ENCODE data around the gene ADORA1. TPM values are rescaled to one million over a fixed set of nuclear protein-coding genes. Genes with fewer than 3 reads are reported as not detected.

The ADORA1 gene
- total RNA-seq: not detected in 2 replicates

DNA sequence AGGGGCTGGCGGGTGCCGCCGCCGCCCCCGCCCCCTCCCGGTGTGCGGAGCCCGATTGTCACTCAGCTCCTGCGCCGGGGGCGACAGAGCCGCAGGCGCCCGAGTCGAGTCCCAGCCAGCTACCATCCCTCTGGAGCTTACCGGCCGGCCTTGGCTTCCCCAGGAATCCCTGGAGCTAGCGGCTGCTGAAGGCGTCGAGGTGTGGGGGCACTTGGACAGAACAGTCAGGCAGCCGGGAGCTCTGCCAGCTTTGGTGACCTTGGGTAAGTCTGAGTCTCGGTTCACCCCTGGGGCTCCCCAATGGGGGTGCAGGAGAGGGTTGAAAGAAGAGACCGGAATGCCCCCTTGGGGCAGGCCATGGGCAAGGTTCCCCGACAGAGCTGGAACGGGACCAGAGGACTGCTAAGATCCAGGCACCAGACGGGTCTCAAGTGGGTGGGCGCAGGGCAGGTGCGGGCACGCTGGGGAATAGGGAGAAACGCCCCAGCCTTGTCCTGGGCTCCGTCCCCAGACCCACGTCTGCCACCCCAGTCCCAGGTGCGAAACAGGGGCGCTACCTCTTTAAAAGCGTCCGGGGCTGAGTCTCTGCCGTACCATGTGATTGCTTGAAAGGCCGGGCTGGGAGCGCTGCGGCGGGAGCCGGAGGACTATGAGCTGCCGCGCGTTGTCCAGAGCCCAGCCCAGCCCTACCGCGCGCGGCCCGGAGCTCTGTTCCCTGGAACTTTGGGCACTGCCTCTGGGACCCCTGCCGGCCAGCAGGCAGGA is at the start of gene ADORA1:
ADORA1 (plus strand) TSS at position 61 of the 765 bp plus-strand sequence. CDS start 1,116 bp downstream, outside the sequence.

DNA sequence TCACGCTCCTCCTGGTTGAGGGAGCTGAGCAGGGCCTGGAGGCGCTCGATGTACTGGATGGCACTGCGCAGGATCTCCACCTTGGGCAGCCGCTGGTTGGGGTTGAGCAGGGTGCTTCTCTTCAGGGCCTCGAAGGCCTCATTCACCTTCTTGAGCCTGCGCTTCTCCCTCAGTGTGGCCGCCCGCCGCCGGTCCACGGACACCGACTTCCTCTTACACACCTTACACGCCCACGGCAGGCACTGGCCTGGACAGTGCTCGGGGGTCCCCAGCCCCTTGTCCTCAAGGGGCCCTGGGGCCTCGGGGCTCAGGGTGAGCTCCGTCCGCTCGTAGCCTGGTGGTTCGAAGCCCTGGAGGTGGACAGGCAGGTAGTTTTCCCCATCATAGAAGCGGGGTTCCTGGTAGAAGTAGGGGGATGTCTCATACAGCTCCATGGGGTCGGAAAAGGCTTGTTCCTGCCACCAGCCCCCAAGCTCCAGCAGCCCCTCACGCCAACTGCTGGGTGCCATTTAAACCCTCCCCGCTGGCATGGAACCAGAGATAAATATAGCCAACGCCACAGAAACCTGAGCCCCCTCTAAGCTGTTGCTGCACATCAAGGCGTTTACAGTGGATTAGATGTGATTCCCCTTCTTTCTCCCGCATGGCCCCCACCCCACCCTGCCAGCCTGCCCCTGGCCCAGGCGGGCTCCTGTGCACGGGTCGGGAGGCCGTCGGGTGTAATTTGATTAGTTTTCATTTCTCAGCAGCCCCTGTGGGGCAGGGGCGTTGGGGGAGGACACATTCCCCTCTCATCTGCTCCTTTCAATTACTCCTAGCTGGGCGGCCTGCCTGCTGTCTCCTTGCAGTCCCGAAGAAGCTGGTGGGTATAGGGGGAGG is 41.8 kb upstream of the ADORA1 start, which contains the start of gene MYOG:
MYOG (minus strand) TSS at position 485 of the 879 bp plus-strand sequence; CDS start at position 434, 51 bp downstream.

GRCh38 chr1:203175237-203175826 is 47.8 kb downstream of the ADORA1 start, which contains the start of gene MYBPH:
TSS of gene MYBPH (minus strand) at chr1:203175826. CDS start at chr1:203175755, 71 bp downstream.

DNA sequence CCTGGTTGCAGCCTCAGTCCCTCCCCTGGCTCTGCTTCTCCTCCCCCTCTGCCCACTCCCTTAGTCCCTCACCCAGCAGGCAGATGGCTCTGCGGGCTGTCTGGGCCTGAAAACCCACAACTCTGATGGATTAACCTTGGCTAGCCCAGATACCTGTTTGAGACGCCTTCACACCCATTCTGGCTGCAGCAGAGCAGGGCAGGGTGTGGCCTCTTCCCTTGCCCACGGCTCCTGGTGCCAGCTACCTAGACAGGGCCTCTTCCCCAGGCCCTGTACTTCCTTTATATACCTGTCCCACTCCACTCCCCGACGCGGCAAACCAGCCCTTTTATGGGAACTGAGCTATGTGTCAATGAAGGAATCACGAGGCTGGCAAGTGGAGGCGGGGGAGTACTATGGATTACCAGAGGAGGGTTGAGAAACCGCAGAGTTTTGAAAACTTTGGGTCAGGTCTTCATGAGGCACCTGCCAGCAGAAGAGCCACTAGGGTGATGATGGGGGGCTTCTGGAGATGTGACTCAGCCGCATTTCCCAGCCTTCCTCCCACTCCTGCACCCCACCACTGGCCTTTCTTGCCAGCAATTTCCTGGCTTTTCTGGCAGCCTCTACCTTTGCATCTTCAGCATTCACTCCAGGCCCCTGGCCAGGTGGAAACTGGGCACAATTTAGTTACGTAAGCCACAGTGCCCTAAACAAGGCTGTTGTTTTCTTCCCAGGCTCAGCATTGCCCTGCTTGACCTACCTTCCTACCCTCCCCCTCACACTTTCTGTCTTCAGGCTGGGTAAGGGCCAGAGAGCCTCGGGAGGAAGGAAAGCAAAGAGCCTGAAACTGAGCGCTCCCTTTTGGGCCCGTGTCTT is 59.1 kb downstream of the ADORA1 start, which contains the start of gene CHI3L1:
CHI3L1 (minus strand) TSS at position 259 of the 858 bp plus-strand sequence; CDS start at position 178, 81 bp downstream.

Other genes with a start within 250 kb of the ADORA1 start
- 9.5 and 13.5 TPM in 2 replicates for gene RABIF, start 238.6 kb upstream of the ADORA1 start, total RNA-seq
- gene KLHL12, start 200.5 kb upstream of the ADORA1 start, total RNA-seq: 23.8 and 24.5 TPM in 2 replicates
- 139 and 140 TPM in 2 replicates for gene ADIPOR1, start 169.4 kb upstream of the ADORA1 start, total RNA-seq
- 25.4 and 36.9 TPM in 2 replicates for gene CYB5R1, start 160.5 kb upstream of the ADORA1 start, total RNA-seq
- gene TMEM183A, start 120.4 kb upstream of the ADORA1 start, total RNA-seq: 113 and 126 TPM in 2 replicates
- gene PPFIA4, start 101.2 kb upstream of the ADORA1 start, total RNA-seq: under 0.01 and 0.65 TPM in 2 replicates
- gene MYOG, start 41.7 kb upstream of the ADORA1 start, total RNA-seq: not detected in 2 replicates
- not detected in 2 replicates for gene MYBPH, start 48.1 kb downstream of the ADORA1 start, total RNA-seq
- gene CHI3L1, start 59.0 kb downstream of the ADORA1 start, total RNA-seq: under 0.01 TPM in 1 of 2 replicates, not detected in the other
- gene CHIT1, start 101.9 kb downstream of the ADORA1 start, total RNA-seq: not detected in 2 replicates
- gene BTG2, start 177.8 kb downstream of the ADORA1 start, total RNA-seq: 66.9 and 77.1 TPM in 2 replicates
- gene FMOD, start 223.4 kb downstream of the ADORA1 start, total RNA-seq: 0.19 and 0.33 TPM in 2 replicates